NCI-H446 (cell line): Measurements from ENCODE around the gene NR0B2.

Experiments
- DNase-seq, 2 experiments: peaks; one replicate each; lab custom pipeline; 2025; lab: John Stamatoyannopoulos, UW

NR0B2 gene

DNA sequence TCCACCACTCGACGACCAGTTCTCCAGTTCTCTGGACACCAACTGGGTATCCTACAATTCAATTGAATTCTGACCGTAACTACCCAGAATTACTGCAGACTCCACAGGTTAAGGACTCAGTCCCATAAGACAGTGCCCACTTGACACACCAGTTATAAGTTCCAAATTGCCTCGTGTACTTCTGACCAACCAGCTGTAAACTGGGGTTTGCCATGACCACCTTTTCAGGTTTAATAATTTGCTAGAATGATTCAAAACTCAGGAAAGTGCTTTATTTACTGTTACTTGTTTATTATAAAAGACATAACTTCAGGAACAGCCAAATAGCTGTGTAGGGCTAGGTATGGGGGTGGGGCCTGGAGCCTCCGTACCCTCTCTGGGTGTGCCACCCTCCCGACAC is 23.0 kb upstream of the NR0B2 start:
- DNase-seq, result no peak

DNA sequence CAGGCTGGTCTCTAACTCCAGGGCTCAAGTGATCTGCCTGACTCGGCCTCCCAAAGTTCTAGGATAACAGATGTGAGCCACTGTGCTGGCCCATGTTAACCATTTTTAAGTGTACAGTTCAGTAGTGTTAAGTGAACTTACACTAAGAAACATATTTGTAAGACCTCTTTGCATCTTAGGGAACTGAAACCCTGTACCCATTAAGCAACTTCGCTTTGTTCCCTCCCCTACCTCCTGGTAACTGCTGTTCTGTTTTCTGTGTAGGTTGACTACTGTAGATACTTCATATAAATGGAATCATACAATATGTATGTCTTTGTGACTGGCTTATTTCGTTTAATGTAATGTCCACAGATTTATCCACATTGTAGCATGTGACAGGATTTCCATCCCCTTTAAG is 18.8 kb upstream of the NR0B2 start:
- DNase-seq, result no peak

DNA sequence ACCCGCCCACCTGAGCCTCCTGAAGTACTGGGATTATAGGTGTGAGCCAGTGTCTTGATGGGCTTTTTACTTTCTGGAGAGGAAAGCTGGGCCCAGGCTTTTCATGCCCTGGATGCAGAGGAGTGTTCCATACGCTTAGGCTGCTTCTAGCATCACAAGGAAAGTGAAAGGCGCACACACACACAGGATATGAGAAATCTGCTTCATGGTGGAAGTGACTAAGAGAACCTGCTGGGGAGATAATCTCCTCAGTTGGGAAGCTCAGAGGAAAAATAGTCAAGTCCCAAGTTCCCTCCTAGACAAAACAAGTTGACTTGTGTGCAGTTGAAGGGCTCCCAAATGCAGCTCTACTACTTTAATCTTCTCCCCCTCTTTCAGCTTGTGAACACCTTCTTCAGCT is 9.9 kb upstream of the NR0B2 start:
- DNase-seq, result no peak

- no peak for DNase-seq
These were observed 9.1 kb upstream of the NR0B2 start for GRCh38 chr1:26922901-26923300.

DNA sequence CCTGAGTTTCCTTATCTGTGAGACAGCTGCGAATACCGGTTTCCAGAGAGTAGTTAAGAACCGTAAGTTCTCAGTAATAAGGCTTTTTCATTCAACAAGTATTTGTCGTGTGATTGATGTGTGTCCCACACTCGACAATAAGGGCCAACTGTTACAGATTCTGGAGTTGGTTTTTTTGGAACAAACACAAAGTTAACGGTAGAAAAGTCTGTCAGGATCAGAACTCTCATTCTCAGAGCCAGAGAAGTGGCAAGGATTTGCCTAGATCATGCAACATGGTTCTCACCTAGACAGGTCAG is 8.6 kb upstream of the NR0B2 start:
- no peak for DNase-seq

DNA sequence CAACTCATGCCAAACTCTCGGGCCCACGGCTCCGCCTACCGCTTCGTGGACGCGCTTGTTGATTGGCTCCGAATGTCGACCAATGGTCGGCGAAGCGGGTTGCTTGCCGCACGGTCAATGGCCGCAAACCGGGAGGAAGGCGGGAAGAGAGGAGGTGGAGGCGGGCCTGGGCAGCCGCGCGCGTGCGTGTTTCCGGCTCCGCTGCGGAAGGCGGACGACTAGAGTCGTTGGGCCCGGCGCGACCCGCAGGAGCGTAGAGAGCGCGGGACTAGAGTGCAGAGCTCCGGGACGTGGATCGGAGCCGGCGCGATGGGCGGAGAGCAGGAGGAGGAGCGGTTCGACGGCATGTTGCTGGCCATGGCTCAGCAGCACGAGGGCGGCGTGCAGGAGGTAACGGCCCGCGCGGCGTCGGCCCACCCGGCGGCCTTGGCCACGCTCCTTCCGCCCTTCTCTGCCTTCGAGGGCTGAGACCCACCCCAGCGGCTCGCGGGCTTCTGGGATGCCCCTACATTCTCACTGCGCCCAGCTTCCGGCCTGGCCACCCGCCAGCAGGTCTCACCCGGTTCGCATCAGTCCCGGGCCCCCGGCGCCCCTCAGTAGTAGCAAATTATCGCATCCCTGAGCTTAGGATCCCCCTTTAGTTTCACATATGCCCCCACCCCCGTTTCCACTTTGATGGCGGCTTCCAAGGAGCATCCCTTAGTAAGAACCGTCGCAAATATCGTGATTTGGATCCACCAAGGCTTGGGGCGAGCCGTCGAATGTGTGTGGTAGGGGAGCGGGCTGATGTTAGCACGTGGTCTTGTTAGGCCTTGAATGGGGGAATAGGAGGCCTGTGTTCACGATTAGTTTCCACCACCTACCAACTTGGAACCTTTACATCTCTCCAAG is 8.0 kb upstream of the NR0B2 start, which contains the start of gene NUDC:
Gene NUDC, plus strand, starts transcription at position 204 of the 891 bp plus-strand sequence. Its CDS starts 106 bp downstream, at position 310.
- DNase-seq, result peak; percentile 92 to 98

DNA sequence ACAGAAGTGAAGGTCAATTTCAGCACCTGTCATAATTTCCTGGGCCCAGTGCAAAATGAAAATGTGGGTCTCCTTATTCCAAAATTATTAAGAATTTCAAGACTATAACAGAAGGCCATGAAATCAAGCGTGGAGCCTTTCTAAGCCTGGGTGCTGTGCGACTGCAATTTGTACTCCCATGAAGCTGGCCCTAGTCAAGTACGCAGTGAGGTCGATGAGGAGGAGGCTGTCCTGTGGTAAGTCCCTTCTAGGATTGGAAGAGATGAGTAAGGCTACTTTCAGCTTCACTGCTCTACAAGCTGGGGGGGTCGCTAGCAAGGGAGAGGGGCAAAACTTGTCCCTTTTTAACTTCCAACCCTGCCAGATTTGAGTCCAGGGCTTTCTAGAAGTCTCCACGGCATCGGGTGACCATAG is 7.4 kb upstream of the NR0B2 start:
- DNase-seq, result no peak

DNA sequence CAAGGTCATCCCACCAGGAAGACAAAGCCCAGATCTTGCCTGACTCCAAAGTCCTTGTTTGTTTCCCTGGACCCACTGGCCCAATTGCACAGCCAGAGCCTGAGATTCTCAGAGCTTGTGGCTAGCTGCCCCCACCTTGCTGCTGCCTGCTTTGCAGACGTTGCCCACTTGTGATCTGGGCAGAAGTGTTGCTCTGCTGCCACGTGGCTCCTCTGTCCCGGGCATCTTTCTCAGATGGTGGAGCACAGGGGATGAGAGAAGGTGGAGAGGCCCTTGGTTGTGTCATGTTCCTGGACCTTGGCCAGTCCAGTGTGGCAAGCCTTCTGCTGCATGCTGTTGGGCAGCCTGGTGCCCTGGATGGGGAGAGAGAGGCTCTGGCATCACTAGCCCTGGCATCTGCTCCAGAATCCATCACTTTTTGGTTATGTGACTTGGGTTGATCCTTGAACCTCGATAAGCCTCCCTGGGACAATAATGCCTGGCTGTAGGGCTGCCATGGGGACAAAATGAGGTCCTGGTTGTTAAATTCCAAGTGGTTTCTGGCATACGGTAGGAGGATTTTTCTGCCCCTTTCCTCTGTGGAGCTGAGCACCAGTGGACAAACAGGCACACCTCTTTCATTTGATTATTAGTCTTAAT is 1.5 kb upstream of the NR0B2 start:
- DNase-seq, result peak in 1 of 2 experiments; percentile 17

GRCh38 chr1:26913389-26913753 is 404 bp downstream of the NR0B2 start:
- no peak for DNase-seq

DNA sequence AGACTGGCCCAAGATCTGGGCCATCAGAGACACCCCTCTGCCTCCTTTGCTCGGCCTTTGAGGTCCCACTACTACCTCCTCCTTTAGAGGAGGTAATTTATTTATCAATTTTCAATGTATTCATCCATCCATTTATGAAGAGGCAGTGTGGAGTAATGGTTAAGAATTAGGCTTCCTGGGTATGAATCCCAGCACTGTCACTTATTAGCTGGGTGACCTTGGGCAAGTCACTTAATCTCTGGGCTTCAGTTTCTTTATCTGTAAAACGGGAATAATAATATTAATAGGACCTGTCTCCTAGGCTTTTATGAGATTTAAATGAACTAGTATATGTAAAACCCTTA is 1.7 kb downstream of the NR0B2 start:
- no peak for DNase-seq

GRCh38 chr1:26911399-26912146 is 2.2 kb downstream of the NR0B2 start:
- no peak for DNase-seq

DNA sequence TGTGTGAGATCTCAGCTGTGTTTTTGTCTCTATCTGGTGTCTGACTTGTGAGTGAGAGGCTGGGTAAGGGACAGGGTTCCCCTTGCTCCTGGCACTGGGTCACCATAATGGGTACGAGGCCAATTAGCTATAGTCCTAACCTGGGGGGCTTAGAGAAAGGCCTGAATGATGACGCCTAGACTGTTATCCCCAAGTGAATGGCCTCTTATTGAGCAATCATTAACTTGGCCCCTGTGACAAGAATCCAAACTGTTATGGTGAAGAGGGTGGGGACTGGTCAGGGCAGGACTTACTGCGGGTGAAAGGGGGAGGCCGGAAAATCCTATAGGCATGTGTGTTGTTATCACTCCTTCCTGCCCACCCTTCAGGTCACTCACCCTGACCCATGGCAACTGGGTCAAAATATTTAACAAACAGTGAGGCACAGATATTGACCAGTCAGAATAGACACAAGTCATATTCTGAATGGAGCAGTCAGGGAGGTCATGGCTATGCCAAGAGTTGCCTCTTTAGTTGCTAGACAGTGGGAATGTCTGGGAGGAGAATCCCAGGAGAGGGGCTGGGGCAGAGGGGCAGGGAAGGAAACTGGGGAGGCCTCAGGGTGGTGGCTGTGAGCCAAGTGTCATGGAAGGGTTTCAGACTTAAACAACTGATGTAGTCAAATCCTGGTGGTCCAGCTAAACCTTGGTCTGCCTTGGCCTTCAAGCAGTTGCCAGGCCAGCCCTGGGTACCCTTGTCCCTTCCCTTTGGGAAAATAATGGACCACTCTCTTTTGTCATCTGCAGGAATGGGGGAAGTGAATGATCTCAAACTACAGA is 3.2 kb downstream of the NR0B2 start:
- DNase-seq, result no peak

DNA sequence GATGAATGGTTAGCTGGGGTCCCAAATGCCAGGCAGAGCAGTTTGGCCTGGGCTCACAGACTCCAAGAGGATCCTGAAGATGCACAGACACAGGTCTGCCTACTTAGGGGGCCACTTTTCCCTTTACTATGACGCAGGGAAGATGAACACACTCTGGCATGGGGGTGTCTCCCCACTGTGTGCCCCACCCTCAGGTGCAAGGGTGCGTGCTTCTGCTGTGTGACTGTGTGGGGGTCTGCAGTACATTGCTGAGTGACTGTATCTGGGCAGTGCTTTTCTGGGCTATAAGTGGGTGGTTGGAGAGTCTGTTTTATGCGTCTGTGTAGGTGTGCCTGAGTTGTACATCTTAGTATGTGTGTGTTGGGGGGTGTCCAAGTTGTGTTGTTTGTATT is 3.8 kb downstream of the NR0B2 start:
- DNase-seq, result no peak

DNA sequence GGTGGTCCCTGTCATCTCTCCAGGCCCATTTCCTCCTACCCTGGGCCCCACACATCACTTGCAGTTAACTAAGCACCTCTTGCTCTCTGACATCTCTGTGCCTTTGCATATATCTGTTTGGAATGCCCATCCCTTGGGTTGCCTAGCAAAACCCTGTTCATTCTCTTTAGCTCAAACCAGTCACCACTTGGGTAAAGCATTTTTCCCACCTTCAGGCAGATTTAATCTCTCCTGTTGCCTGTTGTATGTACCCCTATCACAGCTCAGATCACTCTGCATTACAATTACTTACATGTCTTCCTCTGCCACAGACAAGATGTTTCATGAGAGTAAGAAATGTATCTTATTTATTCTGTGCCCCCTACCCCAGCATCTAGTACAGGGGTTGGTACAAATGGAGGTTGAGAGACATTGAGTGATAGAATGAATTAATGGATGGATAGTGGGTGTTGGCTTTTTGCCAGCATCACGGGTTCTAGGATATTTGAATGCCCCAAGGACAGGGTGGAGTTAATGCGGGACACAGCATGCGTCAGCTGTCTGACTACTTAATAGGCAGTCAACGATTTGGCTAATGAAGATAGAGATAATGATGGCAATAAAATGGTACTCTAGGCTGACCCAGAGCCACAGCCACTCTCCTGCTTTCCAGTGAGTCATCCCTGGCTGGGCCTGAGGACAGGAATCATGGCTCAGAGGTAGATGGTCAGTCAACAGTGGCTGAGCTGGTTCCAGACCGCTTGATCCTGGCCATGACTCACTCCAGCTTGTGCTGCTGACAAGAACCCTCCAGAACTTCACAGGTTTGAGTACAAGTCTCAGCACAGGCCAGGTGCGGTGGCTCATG is 6.5 kb downstream of the NR0B2 start:
- no peak for DNase-seq

- no peak for DNase-seq
These were observed 12.8 kb downstream of the NR0B2 start for GRCh38 chr1:26900815-26901511.

GRCh38 chr1:26900001-26900814 is 13.6 kb downstream of the NR0B2 start, which contains the start of gene GPATCH3:
GPATCH3 (minus strand) TSS chr1:26900467; CDS start chr1:26900442, 25 bp downstream.
- peak; percentile 92 to 97 for DNase-seq

DNA sequence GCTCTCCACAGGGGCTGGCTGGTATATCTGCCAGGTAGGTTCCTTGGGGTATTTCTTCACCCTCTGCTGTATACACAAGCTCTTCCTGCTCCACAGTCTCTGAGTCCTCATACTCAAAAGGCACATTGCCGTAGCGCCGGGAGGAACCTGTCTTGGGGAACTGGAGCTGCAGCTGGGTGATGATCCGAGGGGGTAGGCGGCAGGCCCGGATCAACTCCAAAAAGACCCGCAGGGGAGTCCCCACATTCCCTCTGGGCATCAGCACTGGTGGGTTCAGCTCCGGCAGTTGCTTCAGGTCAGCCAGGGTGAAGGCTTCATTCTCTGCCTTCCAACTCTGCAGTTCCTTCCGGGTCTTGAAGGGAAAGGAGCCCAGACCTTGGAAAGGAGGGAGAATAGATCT is 16.4 kb downstream of the NR0B2 start:
- DNase-seq, result no peak

DNA sequence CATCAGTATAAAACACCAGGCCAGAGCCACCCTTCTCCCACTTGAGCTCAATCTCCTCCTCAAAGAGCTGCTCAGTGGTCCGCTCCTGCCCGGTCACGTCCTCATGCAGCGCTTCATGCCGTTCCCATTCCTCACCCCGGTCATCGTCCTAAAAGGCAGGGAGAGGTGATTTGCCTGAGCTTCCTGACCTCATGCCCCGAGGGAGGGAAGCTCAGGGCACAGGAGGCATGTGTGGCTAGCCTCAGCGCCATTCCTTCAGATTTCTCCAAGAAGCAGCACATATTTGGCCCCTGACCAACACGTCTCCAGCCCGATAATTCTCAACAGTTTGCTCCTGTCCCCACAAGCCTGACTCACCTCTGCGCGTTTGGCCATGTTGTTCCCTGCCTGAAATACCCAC is 19.5 kb downstream of the NR0B2 start:
- DNase-seq, result no peak

DNA sequence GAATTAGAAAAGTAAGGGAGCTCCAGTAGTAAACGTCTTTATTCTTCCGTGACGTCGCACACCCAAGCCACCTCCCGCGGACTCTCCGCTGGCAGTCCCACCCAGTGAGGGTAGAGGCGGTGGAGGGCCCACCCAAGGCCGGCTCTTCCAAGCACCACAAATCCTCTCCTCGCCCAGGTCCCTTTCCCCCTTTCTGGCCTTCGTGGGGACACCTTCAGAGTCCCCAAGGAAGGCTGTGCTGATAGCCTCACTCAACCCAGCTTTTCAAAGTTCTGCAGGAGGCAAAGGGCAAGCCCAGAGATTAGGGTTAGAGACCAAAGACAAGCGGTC is 23.3 kb downstream of the NR0B2 start:
- DNase-seq, result no peak
